Fibroblast of lung (primary cell): ENCODE data around the gene USP6NL.

Experiments
- CTCF ChIP-seq, 2 donors: IDR thresholded peaks in 1 of 2; conservative IDR thresholded peaks in 1 of 2; 1 replicate in 1 of 2; 2 replicates in 1 of 2; pipeline ENCODE4 v1.5.1; 2011 to 2012; ENCODE audit warnings: low read length in 2 of 2, control low read depth in 1 of 2, inconsistent platforms in 1 of 2, low read depth in 1 of 2, mild to moderate bottlenecking in 1 of 2
- EZH2 ChIP-seq: IDR thresholded peaks from 2 replicates; pipeline ENCODE4 v1.5.1; 2012; ENCODE audit warnings: low read length, control low read depth, mild to moderate bottlenecking; ENCODE audit errors: missing control alignments

GRCh38 chr10:11454160-11454559, 157.3 kb downstream of the USP6NL start:
- no peak for TF ChIP-seq CTCF (conservative IDR thresholded peaks at IDR 0.05 in 1 of 2, IDR thresholded peaks at IDR 0.05 in 1 of 2; ENCODE audit: low read depth in 1 of 2, low read length in 2 of 2)
- no peak for TF ChIP-seq EZH2
